HepG2 (cell line): Measurements from ENCODE around the gene ACP1. TPM values are rescaled to one million over a fixed set of nuclear protein-coding genes. Genes with fewer than 3 reads are reported as not detected.

ENCODE experiments used
- BHLHE40 ChIP-seq: IDR thresholded peaks from 2 replicates; pipeline ENCODE4 v1.6.1; 2011; ENCODE audit warnings: low read length, improper control_type of control experiment
- DNMT1 ChIP-seq: sonication (generic); formaldehyde crosslinking; IDR thresholded peaks from 2 replicates; pipeline ENCODE4 v1.5.1; 2020; ENCODE audit warnings: mild to moderate bottlenecking, missing genetic modification reagents
- HMG20A ChIP-seq: IDR thresholded peaks from 2 replicates; pipeline ENCODE4 v1.6.1; 2016; ENCODE audit warnings: borderline replicate concordance
- IKZF5 ChIP-seq: IDR thresholded peaks from 2 replicates; pipeline ENCODE4 v1.6.1; 2018; ENCODE audit warnings: missing genetic modification reagents, mild to moderate bottlenecking, missing compliant biosample characterization
- YY1 ChIP-seq: IDR thresholded peaks from 2 replicates; pipeline ENCODE4 v1.6.1; 2011; ENCODE audit warnings: low read length, low read depth, moderate library complexity, mild to moderate bottlenecking; ENCODE audit not compliant: insufficient read depth, insufficient replicate concordance
- ZBTB38 ChIP-seq: sonication (generic); formaldehyde crosslinking; IDR thresholded peaks from 2 replicates; pipeline ENCODE4 v1.5.1; 2020; ENCODE audit warnings: mild to moderate bottlenecking, missing genetic modification reagents
- ZHX1 ChIP-seq: sonication (generic); formaldehyde crosslinking; IDR thresholded peaks from 2 replicates; pipeline ENCODE4 v1.8.1; 2022; ENCODE audit warnings: low read depth, mild to moderate bottlenecking, missing genetic modification reagents
- ZNF18 ChIP-seq: sonication (generic); formaldehyde crosslinking; IDR thresholded peaks from 2 replicates; pipeline ENCODE4 v1.8.0; 2022; ENCODE audit warnings: mild to moderate bottlenecking, missing genetic modification reagents; ENCODE audit not compliant: insufficient replicate concordance
- ZNF407 ChIP-seq: sonication (generic); formaldehyde crosslinking; IDR thresholded peaks from one replicate; pipeline ENCODE4 v1.5.1; 2020; ENCODE audit warnings: mild to moderate bottlenecking, missing genetic modification reagents; ENCODE audit errors: not compliant biosample characterization
- ZSCAN31 ChIP-seq: sonication (generic); formaldehyde crosslinking; IDR thresholded peaks from 2 replicates; pipeline ENCODE4 v1.5.0; 2020; ENCODE audit warnings: low read depth, mild to moderate bottlenecking, missing genetic modification reagents
- polyA plus RNA-seq, 8 experiments: library from polyadenylated mRNA; depleted of rRNA in 3 of 8; stranded (reverse) in 7 of 8; unstranded in 1 of 8; fragments of >200 nt; fragmentation: Illumina TruSeq in 4 of 8; extraction: Trizol in 4 of 8; gene quantifications; 2 replicates each; pipeline versions ENCODE4 v1.2.1 to v1.2.3, GENCODE V29; 2011 to 2016; ENCODE audit warnings: low read depth in 4 of 8, missing spikeins in 1 of 8, mixed read lengths in 1 of 8; ENCODE audit not compliant: insufficient read depth in 1 of 8
- total RNA-seq, 5 experiments: library from RNA; depleted of rRNA; stranded (reverse); fragments of >200 nt; fragmentation: Illumina TruSeq; extraction: Trizol; gene quantifications; 2 replicates each; pipeline ENCODE4 v1.2.3, GENCODE V29; 2016; ENCODE audit warnings: low read depth in 1 of 5

Gene ACP1
- total and polyA plus RNA-seq, 2 of the 13 experiments (the other 11 are each of a cell fraction or from before 2014, with no cell fraction given): 246 to 348 TPM

GRCh38 chr2:264493-265468 lies at the start of gene ACP1 (continued):
- peak; percentile 95 for TF ChIP-seq ZNF407 (CRISPR knock-in tag)
- TF ChIP-seq DNMT1: peak; percentile 27
- TF ChIP-seq YY1: peak; percentile 98
- peak; percentile 80 for TF ChIP-seq ZNF18
- peak; percentile 92 for TF ChIP-seq ZBTB38
- 0 out of 2 replicates have a peak, but pooled peaks have one; percentile 37 for TF ChIP-seq IKZF5 (CRISPR knock-in tag)
- TF ChIP-seq ZHX1 (CRISPR knock-in tag): peak; percentile 84; the same call in 1 of the 2 replicates
- no peak for TF ChIP-seq HMG20A (CRISPR knock-in tag)
- peak; percentile 65; the same call in 1 of the 2 replicates for TF ChIP-seq ZSCAN31
- peak; percentile 56; the same call in 1 of the 2 replicates for TF ChIP-seq BHLHE40
